NB4 (cell line): ENCODE measurements around the gene KCNQ4.

Source experiments
- DNase-seq: peaks from one replicate; pipeline ENCODE4 v3.0.0; 2010; ENCODE audit warnings: low read depth
- H3K4me3 ChIP-seq: one replicate; pipeline ENCODE4 v1.5.1; 2011; ENCODE audit warnings: mild to moderate bottlenecking, low read depth, low read length, moderate library complexity
- MYC ChIP-seq: IDR thresholded peaks from 2 replicates; pipeline ENCODE4 v1.6.1; 2011; ENCODE audit warnings: low read depth, low read length
- POLR2A ChIP-seq: IDR thresholded peaks from 2 replicates; pipeline ENCODE4 v1.6.1; 2011; ENCODE audit warnings: mild to moderate bottlenecking; ENCODE audit not compliant: insufficient read length; ENCODE audit errors: extremely low read depth
- TF ChIP-seq, protein P1 (sequence below): IDR thresholded peaks from 2 replicates; pipeline ENCODE4 v1.6.1; 2011; ENCODE audit warnings: low read depth, low read length
- TF ChIP-seq, protein P2 (sequence below): IDR thresholded peaks from one replicate; pipeline ENCODE4 v1.5.1; 2012; ENCODE audit warnings: low read depth, low read length

The KCNQ4 gene

DNA sequence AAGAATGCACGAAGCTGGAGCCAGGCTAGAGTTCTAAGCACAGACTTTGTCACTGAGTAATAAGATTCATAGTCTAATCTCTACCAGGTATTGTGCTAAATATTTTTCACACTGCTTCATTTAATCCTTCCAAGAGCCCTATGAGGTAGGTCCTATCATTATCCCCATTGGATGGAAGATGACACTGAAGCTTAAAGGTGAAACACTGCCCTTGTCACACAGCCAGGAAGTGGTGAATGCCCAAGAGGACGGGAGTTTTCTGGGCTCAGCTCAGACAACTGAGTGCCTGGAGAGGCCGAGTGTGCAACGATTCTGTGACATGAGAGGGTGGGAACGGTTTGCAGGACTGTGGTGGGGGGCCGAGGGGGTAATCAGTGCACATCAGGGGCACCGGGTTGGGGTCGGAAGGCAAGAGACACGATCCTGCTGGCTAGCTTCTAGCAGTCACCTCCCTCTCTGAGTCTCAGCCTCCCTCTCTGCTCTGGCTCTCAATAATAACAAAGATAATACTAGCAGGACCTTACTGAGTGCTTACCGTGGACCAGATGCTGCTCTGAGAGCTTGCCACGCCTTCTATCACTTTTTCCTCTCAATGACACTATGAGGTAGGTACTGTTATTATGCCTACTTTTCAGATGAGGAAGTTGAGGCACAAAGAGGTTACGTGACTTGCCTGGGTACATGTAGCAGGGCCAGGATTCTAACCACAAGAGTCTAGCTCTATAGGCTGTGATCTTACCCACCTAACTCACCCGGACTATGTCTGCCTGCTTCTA is 12.4 kb downstream of the KCNQ4 start:
- no peak overlapping the region for H3K4me3 ChIP-seq
- no peak for TF ChIP-seq MYC
- TF ChIP-seq, protein P1, sequence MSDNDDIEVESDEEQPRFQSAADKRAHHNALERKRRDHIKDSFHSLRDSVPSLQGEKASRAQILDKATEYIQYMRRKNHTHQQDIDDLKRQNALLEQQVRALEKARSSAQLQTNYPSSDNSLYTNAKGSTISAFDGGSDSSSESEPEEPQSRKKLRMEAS: no peak
- TF ChIP-seq, protein P2, sequence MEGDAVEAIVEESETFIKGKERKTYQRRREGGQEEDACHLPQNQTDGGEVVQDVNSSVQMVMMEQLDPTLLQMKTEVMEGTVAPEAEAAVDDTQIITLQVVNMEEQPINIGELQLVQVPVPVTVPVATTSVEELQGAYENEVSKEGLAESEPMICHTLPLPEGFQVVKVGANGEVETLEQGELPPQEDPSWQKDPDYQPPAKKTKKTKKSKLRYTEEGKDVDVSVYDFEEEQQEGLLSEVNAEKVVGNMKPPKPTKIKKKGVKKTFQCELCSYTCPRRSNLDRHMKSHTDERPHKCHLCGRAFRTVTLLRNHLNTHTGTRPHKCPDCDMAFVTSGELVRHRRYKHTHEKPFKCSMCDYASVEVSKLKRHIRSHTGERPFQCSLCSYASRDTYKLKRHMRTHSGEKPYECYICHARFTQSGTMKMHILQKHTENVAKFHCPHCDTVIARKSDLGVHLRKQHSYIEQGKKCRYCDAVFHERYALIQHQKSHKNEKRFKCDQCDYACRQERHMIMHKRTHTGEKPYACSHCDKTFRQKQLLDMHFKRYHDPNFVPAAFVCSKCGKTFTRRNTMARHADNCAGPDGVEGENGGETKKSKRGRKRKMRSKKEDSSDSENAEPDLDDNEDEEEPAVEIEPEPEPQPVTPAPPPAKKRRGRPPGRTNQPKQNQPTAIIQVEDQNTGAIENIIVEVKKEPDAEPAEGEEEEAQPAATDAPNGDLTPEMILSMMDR: no peak
- TF ChIP-seq POLR2A: no peak
- no peak for DNase-seq

DNA sequence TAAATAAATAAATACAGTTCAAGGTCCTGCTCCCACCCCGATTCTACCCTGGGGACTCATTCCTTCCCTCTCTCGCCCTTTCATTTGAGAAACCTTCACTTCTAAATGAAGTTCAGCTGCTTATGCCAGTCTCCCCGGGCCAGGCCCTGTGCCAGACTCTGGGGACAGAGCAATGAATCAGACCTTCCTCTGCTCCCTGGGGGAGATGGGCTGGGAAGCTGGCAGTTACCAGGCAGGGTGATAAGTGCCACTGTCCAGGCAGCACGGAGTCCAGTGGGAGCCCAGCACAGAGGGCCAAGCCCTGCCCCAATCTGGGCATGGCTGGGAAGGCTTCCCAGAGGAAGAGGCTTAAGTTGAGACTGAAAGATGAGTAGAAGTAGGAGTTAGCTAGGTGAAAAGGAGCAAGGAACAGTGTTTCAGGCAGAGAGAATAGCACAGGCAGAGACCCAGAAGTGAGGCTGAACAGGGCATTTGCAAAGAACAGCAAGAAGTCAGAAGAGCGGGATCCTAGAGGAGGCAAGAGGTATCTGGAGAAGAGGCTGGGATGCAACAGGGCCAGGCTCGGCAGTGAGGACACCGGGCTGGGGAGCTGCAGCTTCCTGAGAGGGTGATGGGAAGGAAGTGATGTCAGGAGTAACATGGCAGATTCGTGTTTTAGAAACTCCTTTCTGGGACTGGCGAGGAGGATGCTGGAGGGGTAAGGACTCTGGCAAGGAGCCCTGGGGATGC is 13.5 kb downstream of the KCNQ4 start:
- no peak for DNase-seq
- H3K4me3 ChIP-seq: no peak overlapping the region

DNA sequence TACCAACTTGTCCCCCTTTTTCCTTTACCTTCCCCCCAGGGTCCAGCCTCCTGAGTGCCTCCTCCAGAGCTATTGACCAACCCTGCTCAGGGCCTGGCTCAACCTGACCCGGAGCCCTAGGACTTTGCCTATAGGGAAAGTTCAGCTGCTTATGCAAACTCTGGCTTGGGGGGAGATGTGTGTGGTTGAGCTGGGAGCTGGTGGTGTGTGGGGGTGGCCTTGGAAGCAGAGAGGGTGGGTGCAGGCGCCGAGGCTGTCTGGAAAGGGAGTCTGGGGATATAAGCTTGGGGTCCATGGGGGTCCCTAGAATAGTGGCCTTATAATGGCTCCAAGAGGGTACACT is 14.1 kb downstream of the KCNQ4 start:
- DNase-seq: no peak
- TF ChIP-seq, protein P2: no peak
- no peak overlapping the region for H3K4me3 ChIP-seq

More for the DNA sequence above, 13.5 kb downstream of the KCNQ4 start:
- TF ChIP-seq, protein P2: no peak
- TF ChIP-seq, protein P1: no peak
- TF ChIP-seq MYC: no peak
- TF ChIP-seq POLR2A: no peak

DNA sequence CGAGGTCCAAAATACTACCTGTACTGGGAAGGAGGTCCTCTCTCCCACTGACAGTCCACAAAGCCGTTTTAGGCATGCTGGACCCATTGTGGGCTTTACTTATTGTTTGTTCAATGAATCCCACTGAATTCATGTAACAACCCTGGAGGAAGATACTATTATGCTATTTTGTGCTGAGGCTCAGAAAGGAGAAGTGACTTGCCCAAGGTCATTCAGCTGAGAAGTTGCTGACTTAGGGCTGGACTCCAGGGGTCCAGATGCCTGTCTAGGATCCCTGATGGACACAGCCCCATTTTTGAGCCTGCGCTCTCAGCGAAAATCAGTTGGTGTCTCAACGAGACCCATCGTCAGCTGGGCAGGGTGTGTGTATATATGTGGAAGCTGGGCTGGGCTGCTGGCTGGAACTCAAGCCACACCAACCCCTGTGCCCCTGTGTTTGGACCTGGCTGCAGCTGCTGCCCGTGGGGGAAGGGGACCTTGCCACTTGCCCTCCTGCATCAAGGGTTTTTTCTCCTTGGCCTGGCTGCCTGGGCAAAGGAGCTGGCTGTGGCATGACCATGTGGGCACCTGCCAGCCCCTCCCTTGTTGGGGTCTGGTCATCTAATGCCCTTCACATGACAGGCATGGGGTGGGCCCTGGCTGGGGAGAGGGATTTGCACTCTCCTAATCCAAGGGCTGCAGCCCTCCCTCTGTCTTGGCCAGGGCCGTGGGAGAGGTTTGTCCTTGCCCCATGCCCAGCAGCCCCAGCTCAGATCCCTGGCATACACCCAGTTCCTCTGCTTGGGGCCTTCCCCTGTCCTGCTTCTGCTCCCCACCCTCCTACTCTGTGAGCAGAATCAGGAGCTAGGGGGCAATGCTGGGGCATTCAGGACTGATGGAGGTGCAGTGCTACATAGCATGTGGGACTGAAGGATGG is 15.0 kb downstream of the KCNQ4 start:
- DNase-seq: no peak
- TF ChIP-seq POLR2A (no peak), MYC (no peak)
- TF ChIP-seq, protein P1: no peak
- TF ChIP-seq, protein P2: no peak
- H3K4me3 ChIP-seq: no peak overlapping the region

DNA sequence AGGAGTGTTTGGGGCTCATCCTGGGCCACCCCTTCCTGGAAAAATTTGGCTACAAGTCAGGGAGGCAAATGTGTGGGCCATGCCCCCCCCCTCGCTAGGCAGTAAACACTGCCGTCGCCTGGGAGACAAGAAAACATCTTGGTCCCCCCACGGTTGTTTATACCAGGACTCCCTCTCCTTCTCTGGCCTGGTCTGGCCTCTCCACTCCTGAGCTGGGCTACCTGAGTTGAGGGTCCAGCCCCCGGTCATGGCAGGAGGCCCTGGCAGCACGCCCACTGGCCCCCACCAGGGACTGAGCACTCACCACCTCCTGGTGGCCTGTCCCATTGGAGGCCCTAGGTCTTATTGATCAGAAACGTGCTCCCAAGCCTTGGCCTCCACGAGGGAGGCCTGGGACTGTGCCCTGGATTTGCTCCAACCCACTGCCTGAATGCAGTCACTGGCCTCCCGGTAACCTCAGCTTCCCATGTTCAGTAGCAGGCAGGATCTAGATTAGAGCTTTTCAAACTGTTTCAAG is 15.8 kb downstream of the KCNQ4 start:
- DNase-seq: no peak
- no peak for TF ChIP-seq MYC
- no peak for TF ChIP-seq POLR2A
- TF ChIP-seq, protein P2: no peak
- TF ChIP-seq, protein P1: no peak
- H3K4me3 ChIP-seq: no peak overlapping the region
